ENCODE measurements around the gene BRD4. TPM values are rescaled to one million over a fixed set of nuclear protein-coding genes. Genes with fewer than 3 reads are reported as not detected.

BRD4 gene
- polyA plus RNA-seq, 3 donors, result 3.7 to 19.2 (median 4.2) TPM

- intact Hi-C loops (cut with micrococcal nuclease), result no loop called here
- peaks cover 76% of the 10 kb centered on the region for H3K4me1 Mint-ChIP-seq
- H3K27me3 Mint-ChIP-seq (ENCODE audit: low read depth in 3 of 3), result no peaks in the 10 kb centered on the region
- peaks cover 3 to 11% of the 10 kb centered on the region in 2 donors for H3K36me3 ChIP-seq (replicated peaks in 1 of 2; ENCODE audit: control insufficient read depth in 1 of 2, insufficient read depth in 2 of 2, low read length in 2 of 2)
- H3K4me3 ChIP-seq (replicated peaks in 1 of 3; ENCODE audit: low read depth in 2 of 3, low read length in 3 of 3), result no peak overlapping the region
- 100% methylated on average over 6 of the region's 7 CpGs for WGBS (ENCODE audit: insufficient coverage)
- no peak for TF ChIP-seq CTCF (IDR thresholded peaks at IDR 0.05)
- H3K4me1 ChIP-seq (ENCODE audit: control insufficient read depth in 1 of 2, insufficient read depth in 2 of 2, low read length in 2 of 2), result peaks cover 13 to 29% of the 10 kb centered on the region in 2 donors
- H3K27ac Mint-ChIP-seq, result peak overlapping the region in 2 of 7 donors; percentile 15 to 26
- H3K4me2 ChIP-seq (replicated peaks; ENCODE audit: extremely low read depth, low read length, poor library complexity, severe bottlenecking), result no peak overlapping the region
- no peak for DNase-seq
- H3K36me3 Mint-ChIP-seq, result peaks cover 12 to 24% of the 10 kb centered on the region in 2 donors
- no peaks in the 10 kb centered on the region for H3K9me3 ChIP-seq (replicated peaks in 1 of 2; ENCODE audit: control insufficient read depth in 1 of 2, insufficient read depth in 1 of 2, low read length in 2 of 2)
- no peak overlapping the region for H3K9ac ChIP-seq (ENCODE audit: insufficient read depth, low read length, poor library complexity, severe bottlenecking)
- H2AFZ ChIP-seq (ENCODE audit: insufficient read depth, low read depth, low read length, poor library complexity, severe bottlenecking), result no peak overlapping the region
- H3K4me3 Mint-ChIP-seq, result no peak overlapping the region
- H3K79me2 ChIP-seq (ENCODE audit: insufficient read depth, low read length), result peaks cover 100% of the 10 kb centered on the region
- no peaks in the 10 kb centered on the region for H3K27me3 ChIP-seq (ENCODE audit: control insufficient read depth in 2 of 2, insufficient read depth in 2 of 2, low read length in 2 of 2)
- peaks cover 100% of the 10 kb centered on the region for H4K20me1 ChIP-seq (ENCODE audit: insufficient read depth, low read length)
- H3K9me3 Mint-ChIP-seq, result no peaks in the 10 kb centered on the region
- H3K27ac ChIP-seq (ENCODE audit: low read depth in 1 of 2, low read length in 2 of 2), result peak overlapping the region in 1 of 2 donors; percentile 16
These were observed 40.2 kb downstream of the BRD4 start for GRCh38 chr19:15292140-15292539.

GRCh38 chr19:15291548-15292021 is 40.8 kb downstream of the BRD4 start:
- intact Hi-C loops (cut with micrococcal nuclease), result no loop called here
- peaks cover 100% of the 10 kb centered on the region for H4K20me1 ChIP-seq (ENCODE audit: insufficient read depth, low read length)
- 20% methylated on average over 1 of the region's 4 CpGs for WGBS (ENCODE audit: insufficient coverage)
- no peak overlapping the region for H3K9ac ChIP-seq (ENCODE audit: insufficient read depth, low read length, poor library complexity, severe bottlenecking)
- H3K36me3 ChIP-seq (replicated peaks in 1 of 2; ENCODE audit: control insufficient read depth in 1 of 2, insufficient read depth in 2 of 2, low read length in 2 of 2), result peaks cover 1 to 8% of the 10 kb centered on the region in 2 donors
- no peak for TF ChIP-seq CTCF (IDR thresholded peaks at IDR 0.05)
- peaks cover 12 to 28% of the 10 kb centered on the region in 2 donors for H3K4me1 ChIP-seq (ENCODE audit: control insufficient read depth in 1 of 2, insufficient read depth in 2 of 2, low read length in 2 of 2)
- no peak overlapping the region for H3K4me3 ChIP-seq (replicated peaks in 1 of 3; ENCODE audit: low read depth in 2 of 3, low read length in 3 of 3)
- H3K27me3 Mint-ChIP-seq (ENCODE audit: low read depth in 3 of 3), result no peaks in the 10 kb centered on the region
- H3K4me1 Mint-ChIP-seq, result peaks cover 74% of the 10 kb centered on the region
- no peak for DNase-seq
- no peaks in the 10 kb centered on the region for H3K27me3 ChIP-seq (ENCODE audit: control insufficient read depth in 2 of 2, insufficient read depth in 2 of 2, low read length in 2 of 2)
- H3K79me2 ChIP-seq (ENCODE audit: insufficient read depth, low read length), result peaks cover 100% of the 10 kb centered on the region
- no peaks in the 10 kb centered on the region for H3K9me3 Mint-ChIP-seq
- H3K36me3 Mint-ChIP-seq, result peaks cover 12 to 21% of the 10 kb centered on the region in 2 donors
- no peak overlapping the region for H3K27ac Mint-ChIP-seq
- no peak overlapping the region for H2AFZ ChIP-seq (ENCODE audit: insufficient read depth, low read depth, low read length, poor library complexity, severe bottlenecking)
- no peaks in the 10 kb centered on the region for H3K9me3 ChIP-seq (replicated peaks in 1 of 2; ENCODE audit: control insufficient read depth in 1 of 2, insufficient read depth in 1 of 2, low read length in 2 of 2)
- H3K4me3 Mint-ChIP-seq, result no peak overlapping the region
- no peak overlapping the region for H3K4me2 ChIP-seq (replicated peaks; ENCODE audit: extremely low read depth, low read length, poor library complexity, severe bottlenecking)
- H3K27ac ChIP-seq (ENCODE audit: low read depth in 1 of 2, low read length in 2 of 2), result peak overlapping the region in 1 of 2 donors; percentile 16
